A549 (cell line): ENCODE results near the gene NIN. TPM values are rescaled to one million over a fixed set of nuclear protein-coding genes. Genes with fewer than 3 reads are reported as not detected.
A peak's percentile ranks its signal among the peaks of the same experiment; 100 is the strongest.

ENCODE experiments used
- ATAC-seq, 2 experiments: fragments of 200-7000 bp in 1 of 2; fragments of >200 bp in 1 of 2; cut with Nextera tagmentation in 1 of 2; cut with Tn5 transposase in 1 of 2; 3 replicates each; pipeline versions ENCODE4 v1.8.0 to v1.9.1; 2018 to 2020; ENCODE audit warnings: mild to moderate bottlenecking in 1 of 2, moderate library complexity in 1 of 2
- CTCF ChIA-PET: fragments of 300-600 bp; sonication (Branson Sonifier 250); formaldehyde crosslinking; extraction: SDS; loops from one replicate; lab custom pipeline; 2021; ENCODE audit warnings: antibody characterized with exemption, inconsistent platforms; lab: Yijun Ruan, JAX
- POLR2A ChIA-PET: fragments of 350-600 bp; formaldehyde crosslinking; extraction: SDS; loops from one replicate; lab custom pipeline; 2021; ENCODE audit warnings: antibody characterized with exemption, inconsistent platforms; lab: Yijun Ruan, JAX
- DNase-seq, 2 experiments: peaks; one replicate each; pipeline versions ENCODE4 v3.0.0 to v3.0.0-alpha.2; 2011 to 2016; ENCODE audit warnings: low read depth in 1 of 2, low spot score in 1 of 2
- FAIRE-seq: peaks from 2 replicates; lab custom pipeline; 2011; peaks lifted over from hg19 to GRCh38; lab: Jason Lieb, UNC
- H3K27ac ChIP-seq, 2 experiments: fragments of >200 bp; sonication (Bioruptor Twin); formaldehyde crosslinking; 3 replicates each; pipeline ENCODE4 v1.5.1; 2016 to 2017
- H3K4me1 ChIP-seq: fragments of >200 bp; sonication (Bioruptor Twin); formaldehyde crosslinking; 3 replicates; pipeline ENCODE4 v1.6.1; 2016
- H3K4me2 ChIP-seq: fragments of >200 bp; sonication (Bioruptor Twin); formaldehyde crosslinking; 3 replicates; pipeline ENCODE4 v1.6.1; 2016
- H3K4me3 ChIP-seq: fragments of >200 bp; sonication (Bioruptor Twin); formaldehyde crosslinking; 3 replicates; pipeline ENCODE4 v1.5.1; 2016
- H3K9me3 ChIP-seq: fragments of >200 bp; sonication (Bioruptor Twin); formaldehyde crosslinking; 3 replicates; pipeline ENCODE4 v1.6.1; 2016
- ATOH8 ChIP-seq: fragments of 250-450 bp; sonication (Bioruptor Pico); IDR thresholded peaks from 2 replicates; pipeline ENCODE4 v1.5.0; 2020; ENCODE audit warnings: low read depth, mild to moderate bottlenecking, moderate library complexity
- BHLHE40 ChIP-seq: IDR thresholded peaks from 2 replicates; pipeline ENCODE4 v1.6.1; 2012; ENCODE audit warnings: low read depth, low read length, inconsistent platforms
- CHD4 ChIP-seq: fragments of 200-600 bp; sonication (generic); IDR thresholded peaks from 2 replicates; pipeline ENCODE4 v1.6.1; 2016; ENCODE audit warnings: antibody characterized with exemption, mild to moderate bottlenecking, borderline replicate concordance
- E2F6 ChIP-seq: IDR thresholded peaks from 2 replicates; pipeline ENCODE4 v1.6.1; 2012; ENCODE audit warnings: low read depth, borderline replicate concordance
- EHF ChIP-seq: fragments of 250-450 bp; sonication (Bioruptor Pico); IDR thresholded peaks from 2 replicates; pipeline ENCODE4 v1.5.0; 2020; ENCODE audit warnings: mild to moderate bottlenecking
- FOSB ChIP-seq: fragments of 250-450 bp; sonication (Bioruptor Pico); IDR thresholded peaks from 2 replicates; pipeline ENCODE4 v1.5.0; 2020; ENCODE audit warnings: mild to moderate bottlenecking, moderate library complexity
- GATA3 ChIP-seq: IDR thresholded peaks from 2 replicates; pipeline ENCODE4 v1.6.1; 2012; ENCODE audit warnings: borderline replicate concordance
- HDAC2 ChIP-seq: fragments of 200-600 bp; sonication (generic); IDR thresholded peaks from 2 replicates; pipeline ENCODE4 v1.6.1; 2016
- HOXB5 ChIP-seq: fragments of 250-450 bp; sonication (Bioruptor Pico); IDR thresholded peaks from 2 replicates; pipeline ENCODE4 v1.5.0; 2020; ENCODE audit warnings: mild to moderate bottlenecking, moderate library complexity
- JUNB ChIP-seq: fragments of >200 bp; sonication (Bioruptor Twin); formaldehyde crosslinking; IDR thresholded peaks from 2 replicates; pipeline ENCODE4 v1.6.1; 2016
- KDM1A ChIP-seq: fragments of 200-600 bp; sonication (generic); IDR thresholded peaks from 2 replicates; pipeline ENCODE4 v1.6.1; 2016; ENCODE audit warnings: low read depth, mild to moderate bottlenecking
- MAX ChIP-seq: IDR thresholded peaks from 2 replicates; pipeline ENCODE4 v1.6.1; 2012
- MYC ChIP-seq: IDR thresholded peaks from 2 replicates; pipeline ENCODE4 v1.6.1; 2012; ENCODE audit warnings: mild to moderate bottlenecking, inconsistent platforms, low read length, improper control_type of control experiment, borderline replicate concordance
- NFE2L2 ChIP-seq: fragments of 150-350 bp; conservative IDR thresholded peaks from 2 replicates; pipeline ENCODE4 v1.6.1; 2014; ENCODE audit warnings: low read length
- POLR2A ChIP-seq: IDR thresholded peaks from 2 replicates; pipeline ENCODE4 v1.6.1; 2012; ENCODE audit warnings: mild to moderate bottlenecking, low read length
- RARB ChIP-seq: fragments of 250-450 bp; sonication (Bioruptor Pico); IDR thresholded peaks from 2 replicates; pipeline ENCODE4 v1.8.0; 2021; ENCODE audit warnings: mild to moderate bottlenecking, moderate library complexity
- RNF2 ChIP-seq: fragments of 200-600 bp; sonication (generic); IDR thresholded peaks from 2 replicates; pipeline ENCODE4 v1.6.1; 2016; ENCODE audit warnings: low read depth, mild to moderate bottlenecking, antibody characterized with exemption, moderate library complexity, borderline replicate concordance
- SMC3 ChIP-seq: fragments of >200 bp; sonication (Bioruptor Twin); formaldehyde crosslinking; IDR thresholded peaks from 3 replicates; pipeline ENCODE4 v1.6.1; 2018; ENCODE audit warnings: inconsistent platforms
- TFCP2L1 ChIP-seq: fragments of 250-450 bp; sonication (Bioruptor Pico); IDR thresholded peaks from 2 replicates; pipeline ENCODE4 v1.5.0; 2021; ENCODE audit warnings: mild to moderate bottlenecking
- ZC3H11A ChIP-seq: fragments of 450-650 bp; IDR thresholded peaks from 2 replicates; pipeline ENCODE4 v1.6.1; 2014; ENCODE audit warnings: antibody characterized with exemption, mild to moderate bottlenecking
- ZSCAN20 ChIP-seq: fragments of 250-450 bp; sonication (Bioruptor Pico); IDR thresholded peaks from 2 replicates; pipeline ENCODE4 v1.8.0; 2022; ENCODE audit warnings: mild to moderate bottlenecking, moderate library complexity
- WGBS: methylation state at CpG from one replicate; pipeline ENCODE4 v1.1.6; 2017; ENCODE audit errors: missing lambda C conversion rate; 5-methylcytosine and 5-hydroxymethylcytosine counted together
- polyA plus RNA-seq, 4 experiments: library from polyadenylated mRNA; depleted of rRNA in 3 of 4; stranded (reverse); fragments of >200 nt; fragmentation: RNase III in 1 of 4; extraction: RNeasy Plus Mini Kit Qiagen cat#74134 plus additional on column Dnase treatment in 1 of 4; gene quantifications; 2 replicates in 3 of 4; 3 replicates in 1 of 4; pipeline ENCODE4 v1.2.3, GENCODE V29; 2011 to 2017
- TF ChIP-seq, protein P1 (sequence below): fragments of 450-650 bp; IDR thresholded peaks from 2 replicates; pipeline ENCODE4 v1.6.1; 2014; ENCODE audit warnings: antibody characterized with exemption
- TF ChIP-seq, protein P2 (sequence below): fragments of 150-350 bp; IDR thresholded peaks from 2 replicates; pipeline ENCODE4 v1.6.1; 2014; ENCODE audit warnings: low read depth, mild to moderate bottlenecking, low read length

The NIN gene
- polyA plus RNA-seq, 2 of the 4 experiments (the other 2 are of a cell fraction), result 12.4 to 19.5 TPM

DNA sequence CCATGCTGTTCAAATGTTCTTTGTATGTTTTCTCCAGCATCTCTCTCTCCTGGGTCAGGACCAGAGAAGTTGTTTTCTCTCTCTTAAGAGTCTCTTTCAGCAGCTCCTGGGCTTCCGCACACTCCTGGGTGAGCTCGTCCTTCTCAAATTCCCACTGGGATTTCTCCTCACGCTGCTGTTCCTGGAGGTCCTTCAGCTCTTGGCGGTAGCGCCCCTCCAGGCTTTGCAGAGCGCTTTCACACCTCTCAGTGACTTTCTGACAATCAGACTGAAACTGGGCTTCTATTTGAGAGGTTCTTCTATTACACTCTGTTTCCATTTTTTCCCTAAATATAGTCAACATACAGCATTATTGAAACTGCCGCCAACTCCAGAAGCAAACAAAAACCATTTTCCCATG lies 72.7 kb downstream of the NIN start:
- Histone ChIP-seq H3K4me2 (no peak overlapping the region), H3K9me3 (no peaks in the 10 kb centered on the region), H3K4me1 (peaks cover 7% of the 10 kb centered on the region; the same call in 2 of the 3 replicates), H3K4me3 (no peak overlapping the region), H3K27ac (no peak overlapping the region)
- WGBS, result 97% methylated on average over 7 of the region's 7 CpGs
- ChIA-PET CTCF (interaction anchor here (1.1 to 11.4 kb wide), 3 partner anchors 8 to 215 kb away, joined by 3 to 151 read pairs (median 4); no protein-coding TSS in a partner anchor), POLR2A (no interaction called here)
- DNase-seq, result no peak
- no peak for FAIRE-seq
- no peak for TF ChIP-seq KDM1A
- no peak for TF ChIP-seq FOSB (CRISPR knock-in tag)
- no peak for TF ChIP-seq GATA3
- no peak for TF ChIP-seq HDAC2
- TF ChIP-seq MAX, result no peak
- TF ChIP-seq ZSCAN20, result no peak
- TF ChIP-seq E2F6, result no peak
- no peak for TF ChIP-seq EHF (CRISPR knock-in tag)
- TF ChIP-seq CHD4, result no peak
- no peak for ATAC-seq

- CTCF ChIA-PET, result interaction anchor here (0.5 to 11.4 kb wide), 3 partner anchors 9 to 123 kb away, joined by 3 to 151 read pairs (median 3); no protein-coding TSS in a partner anchor
- POLR2A ChIA-PET, result interaction anchor here (0.9 kb wide), 1 partner anchor 90 kb away, joined by 3 read pairs; the partner anchor contains the start of gene SAV1
Measured at GRCh38 chr14:50757702-50758101, 73.3 kb downstream of the NIN start.

GRCh38 chr14:50756300-50756699 lies 74.7 kb downstream of the NIN start:
- H3K4me2 ChIP-seq, result no peak overlapping the region
- ChIA-PET POLR2A (interaction anchor here (1.0 kb wide), 1 partner anchor 196 kb away, joined by 3 read pairs; the partner anchor contains the start of gene ATL1), CTCF (interaction anchor here (1.0 to 11.4 kb wide), 2 partner anchors 10 to 19 kb away, joined by 3 to 151 read pairs; no protein-coding TSS in a partner anchor)
- no peak for DNase-seq
- H3K4me3 ChIP-seq, result no peak overlapping the region
- FAIRE-seq, result no peak
- 93% methylated on average over 8 of the region's 8 CpGs for WGBS
- no peaks in the 10 kb centered on the region for H3K4me1 ChIP-seq
- no peaks in the 10 kb centered on the region for H3K9me3 ChIP-seq
- ATAC-seq, result no peak
- no peak overlapping the region for H3K27ac ChIP-seq
- peak; percentile 48; the same call in 1 of the 2 replicates for TF ChIP-seq NFE2L2
- TF ChIP-seq ZC3H11A, result no peak

More at GRCh38 chr14:50757702-50758101, 73.3 kb downstream of the NIN start:
- 97% methylated on average over 4 of the region's 4 CpGs for WGBS
- TF ChIP-seq RARB (CRISPR knock-in tag), result no peak
- TF ChIP-seq HDAC2, result no peak
- no peak for TF ChIP-seq ZSCAN20
- no peak for TF ChIP-seq SMC3
- no peak for TF ChIP-seq JUNB
- TF ChIP-seq MYC, result no peak
- no peak for TF ChIP-seq TFCP2L1 (CRISPR knock-in tag)
- no peak for TF ChIP-seq E2F6
- no peak for TF ChIP-seq MAX
- no peak for TF ChIP-seq RNF2
- TF ChIP-seq BHLHE40, result no peak
- TF ChIP-seq HOXB5, result no peak
- no peak for TF ChIP-seq POLR2A
- TF ChIP-seq, all 56 proteins: peak for 0
- Histone ChIP-seq H3K27ac (no peak overlapping the region), H3K4me1 (peaks cover under 1% of the 10 kb centered on the region; the same call in 2 of the 3 replicates), H3K4me2 (no peak overlapping the region), H3K4me3 (no peak overlapping the region), H3K9me3 (no peaks in the 10 kb centered on the region)
- ATAC-seq (no peak), DNase-seq (no peak), FAIRE-seq (no peak)

GRCh38 chr14:50750323-50750722 lies 80.6 kb downstream of the NIN start:
- FAIRE-seq (no peak), DNase-seq (no peak), ATAC-seq (no peak)
- H3K4me2 ChIP-seq, result no peak overlapping the region
- H3K27ac ChIP-seq, result no peak overlapping the region
- H3K4me3 ChIP-seq, result no peak overlapping the region
- no peaks in the 10 kb centered on the region for H3K9me3 ChIP-seq
- no peak for TF ChIP-seq EHF (CRISPR knock-in tag)
- TF ChIP-seq, protein P1, sequence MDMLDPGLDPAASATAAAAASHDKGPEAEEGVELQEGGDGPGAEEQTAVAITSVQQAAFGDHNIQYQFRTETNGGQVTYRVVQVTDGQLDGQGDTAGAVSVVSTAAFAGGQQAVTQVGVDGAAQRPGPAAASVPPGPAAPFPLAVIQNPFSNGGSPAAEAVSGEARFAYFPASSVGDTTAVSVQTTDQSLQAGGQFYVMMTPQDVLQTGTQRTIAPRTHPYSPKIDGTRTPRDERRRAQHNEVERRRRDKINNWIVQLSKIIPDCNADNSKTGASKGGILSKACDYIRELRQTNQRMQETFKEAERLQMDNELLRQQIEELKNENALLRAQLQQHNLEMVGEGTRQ, result no peak
- no peak for TF ChIP-seq ATOH8 (CRISPR knock-in tag)
- no peak for TF ChIP-seq MYC
- TF ChIP-seq KDM1A, result no peak
- TF ChIP-seq, protein P2, sequence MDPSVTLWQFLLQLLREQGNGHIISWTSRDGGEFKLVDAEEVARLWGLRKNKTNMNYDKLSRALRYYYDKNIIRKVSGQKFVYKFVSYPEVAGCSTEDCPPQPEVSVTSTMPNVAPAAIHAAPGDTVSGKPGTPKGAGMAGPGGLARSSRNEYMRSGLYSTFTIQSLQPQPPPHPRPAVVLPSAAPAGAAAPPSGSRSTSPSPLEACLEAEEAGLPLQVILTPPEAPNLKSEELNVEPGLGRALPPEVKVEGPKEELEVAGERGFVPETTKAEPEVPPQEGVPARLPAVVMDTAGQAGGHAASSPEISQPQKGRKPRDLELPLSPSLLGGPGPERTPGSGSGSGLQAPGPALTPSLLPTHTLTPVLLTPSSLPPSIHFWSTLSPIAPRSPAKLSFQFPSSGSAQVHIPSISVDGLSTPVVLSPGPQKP, result no peak
- H3K4me1 ChIP-seq, result no peaks in the 10 kb centered on the region
- WGBS, result 89% methylated on average over 1 of the region's 1 CpG
- CTCF ChIA-PET, result interaction anchor here (0.7 to 1.4 kb wide), 3 partner anchors 9 to 23 kb away, joined by 3 to 4 read pairs (median 4); no protein-coding TSS in a partner anchor
- POLR2A ChIA-PET, result interaction anchor here (0.6 kb wide), 1 partner anchor 13 kb away, joined by 15 read pairs; no protein-coding TSS in a partner anchor
